GM18858 (cell line): ENCODE data around the gene MSH2.

ENCODE experiments used
- ATAC-seq: cut with Tn5 transposase; IDR thresholded peaks from one replicate; pipeline ENCODE4 v1.9.1; 2021; ENCODE audit not compliant: unreplicated experiment

The MSH2 gene

GRCh38 chr2:47530105-47530760 is 127.3 kb downstream of the MSH2 start:
- ATAC-seq: no peak

GRCh38 chr2:47531378-47532042 is 128.6 kb downstream of the MSH2 start:
- ATAC-seq: no peak
